ENCODE results near the gene STARD10. TPM values are rescaled to one million over a fixed set of nuclear protein-coding genes. Genes with fewer than 3 reads are reported as not detected.

Gene STARD10
- total RNA-seq, 2 experiments from 2014 or later = 10.5 to 12.9 TPM

DNA sequence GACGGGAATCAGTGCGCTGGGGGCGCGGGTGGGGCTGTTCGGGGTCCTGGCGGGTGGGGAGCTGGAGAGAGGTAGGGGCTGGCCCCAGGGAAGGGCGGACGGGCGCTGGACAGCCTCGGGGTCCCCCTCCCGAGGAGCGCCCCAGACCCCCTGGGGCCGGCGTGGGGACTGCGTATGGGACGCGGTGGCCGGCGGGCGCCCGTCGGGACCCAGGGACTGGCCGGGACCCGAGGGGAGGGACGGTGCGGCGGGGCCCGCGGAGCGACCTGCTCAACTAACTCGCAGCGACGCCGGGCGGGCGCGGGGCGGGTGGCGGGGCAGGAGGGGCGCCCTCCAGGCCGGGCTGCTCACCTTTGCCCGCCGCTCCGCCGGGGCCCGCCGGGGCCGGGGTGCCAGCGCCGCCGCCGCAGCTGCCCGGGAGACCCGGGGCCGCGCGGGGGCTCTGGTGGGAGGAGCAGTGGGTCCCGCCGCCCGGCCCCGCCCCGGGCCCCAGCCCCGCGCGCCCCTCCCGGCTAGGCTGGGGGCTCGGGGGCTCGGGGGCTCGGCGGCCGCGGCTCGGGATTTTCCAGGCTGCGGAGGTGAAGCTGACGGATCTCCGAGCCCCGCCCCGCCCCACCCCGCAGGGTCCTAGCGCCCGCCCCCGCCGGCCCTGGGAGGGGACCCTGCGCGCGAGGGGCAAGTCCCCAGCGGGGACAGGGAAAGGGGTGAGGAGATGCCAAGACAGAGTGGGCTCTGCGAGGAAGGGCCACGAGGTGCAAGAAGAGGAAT lies 12.3 kb downstream of the STARD10 start:
- H3K27ac Mint-ChIP-seq = peak overlapping the region; percentile 45
- Histone ChIP-seq H3K9me3 (ENCODE audit: control insufficient read depth in 1 of 2, insufficient read depth in 1 of 2, low read length in 2 of 2) (no peaks in the 10 kb centered on the region), H3K36me3 (ENCODE audit: insufficient read depth, low read length) (no peaks in the 10 kb centered on the region), H3K27ac (ENCODE audit: low read depth in 1 of 2, low read length in 2 of 2) (peak overlapping the region in 1 of 2 donors; percentile 17), H3K27me3 (ENCODE audit: control insufficient read depth in 1 of 2, insufficient read depth in 2 of 2, low read length in 2 of 2) (no peaks in the 10 kb centered on the region), H3K4me3 (ENCODE audit: low read length) (peak overlapping the region; percentile 55), H3K4me1 (ENCODE audit: insufficient read depth, low read length) (peaks cover 45% of the 10 kb centered on the region)
- no peaks in the 10 kb centered on the region for H3K9me3 Mint-ChIP-seq
- no peaks in the 10 kb centered on the region for H3K36me3 Mint-ChIP-seq (ENCODE audit: low read depth)
- intact Hi-C loops (cut with DNase I, micrococcal nuclease) = loop anchor here in 1 of 2 experiments (1.0 to 2.0 kb wide), 2 partner anchors 27 to 32 kb away; no protein-coding TSS in a partner anchor
- peak; percentile 22 to 87 (median 50) for DNase-seq
- H3K4me3 Mint-ChIP-seq = peak overlapping the region; percentile 90
- TF ChIP-seq, protein P1, sequence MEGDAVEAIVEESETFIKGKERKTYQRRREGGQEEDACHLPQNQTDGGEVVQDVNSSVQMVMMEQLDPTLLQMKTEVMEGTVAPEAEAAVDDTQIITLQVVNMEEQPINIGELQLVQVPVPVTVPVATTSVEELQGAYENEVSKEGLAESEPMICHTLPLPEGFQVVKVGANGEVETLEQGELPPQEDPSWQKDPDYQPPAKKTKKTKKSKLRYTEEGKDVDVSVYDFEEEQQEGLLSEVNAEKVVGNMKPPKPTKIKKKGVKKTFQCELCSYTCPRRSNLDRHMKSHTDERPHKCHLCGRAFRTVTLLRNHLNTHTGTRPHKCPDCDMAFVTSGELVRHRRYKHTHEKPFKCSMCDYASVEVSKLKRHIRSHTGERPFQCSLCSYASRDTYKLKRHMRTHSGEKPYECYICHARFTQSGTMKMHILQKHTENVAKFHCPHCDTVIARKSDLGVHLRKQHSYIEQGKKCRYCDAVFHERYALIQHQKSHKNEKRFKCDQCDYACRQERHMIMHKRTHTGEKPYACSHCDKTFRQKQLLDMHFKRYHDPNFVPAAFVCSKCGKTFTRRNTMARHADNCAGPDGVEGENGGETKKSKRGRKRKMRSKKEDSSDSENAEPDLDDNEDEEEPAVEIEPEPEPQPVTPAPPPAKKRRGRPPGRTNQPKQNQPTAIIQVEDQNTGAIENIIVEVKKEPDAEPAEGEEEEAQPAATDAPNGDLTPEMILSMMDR (IDR thresholded peaks at IDR 0.05) = no peak
- POLR2A ChIA-PET = interaction anchor here (1.1 to 2.0 kb wide), 7 partner anchors 9 to 361 kb away, joined by 3 to 8 read pairs (median 4); partner anchors contain the start of gene FCHSD2
- ATAC-seq (ENCODE audit: poor library complexity) = peak; percentile 81
- H3K4me1 Mint-ChIP-seq (ENCODE audit: low read depth) = peaks cover 24% of the 10 kb centered on the region
- H3K27me3 Mint-ChIP-seq = no peaks in the 10 kb centered on the region
- CTCF ChIA-PET = interaction anchor here (0.8 to 3.1 kb wide), 4 partner anchors 12 to 59 kb away, joined by 3 to 14 read pairs (median 8); partner anchors contain the start of gene STARD10

DNA sequence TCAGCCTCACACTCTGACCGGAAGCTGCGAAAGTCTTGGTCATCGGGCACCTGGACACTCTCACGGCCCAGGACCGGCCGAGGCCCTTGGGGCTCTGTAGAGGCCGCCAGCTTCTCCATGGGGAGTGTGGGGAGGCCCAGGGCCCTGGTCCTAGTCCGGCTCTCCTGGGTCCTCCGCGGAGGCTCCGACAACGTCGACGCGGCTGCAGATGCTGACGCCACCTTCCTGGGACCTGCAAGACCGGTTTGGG lies 12.9 kb downstream of the STARD10 start:
- TF ChIP-seq, protein P1 (IDR thresholded peaks at IDR 0.05) = no peak
- ChIA-PET CTCF (interaction anchor here (1.3 to 3.1 kb wide), 2 partner anchors 56 to 59 kb away, joined by 5 to 14 read pairs; no protein-coding TSS in a partner anchor), POLR2A (interaction anchor here (1.2 to 2.0 kb wide), 3 partner anchors 12 to 362 kb away, joined by 4 to 8 read pairs (median 6); partner anchors contain the start of gene FCHSD2)
- no peak for ATAC-seq (ENCODE audit: poor library complexity)
- H3K27ac ChIP-seq (ENCODE audit: low read depth in 1 of 2, low read length in 2 of 2) = no peak overlapping the region
- no peaks in the 10 kb centered on the region for H3K27me3 ChIP-seq (ENCODE audit: control insufficient read depth in 1 of 2, insufficient read depth in 2 of 2, low read length in 2 of 2)
- H3K36me3 ChIP-seq (ENCODE audit: insufficient read depth, low read length) = no peaks in the 10 kb centered on the region
- Mint-ChIP-seq H3K9me3 (no peaks in the 10 kb centered on the region), H3K36me3 (ENCODE audit: low read depth) (no peaks in the 10 kb centered on the region), H3K27ac (peak overlapping the region; percentile 20), H3K4me3 (peak overlapping the region; percentile 88), H3K27me3 (no peaks in the 10 kb centered on the region), H3K4me1 (ENCODE audit: low read depth) (peaks cover 24% of the 10 kb centered on the region)
- H3K4me3 ChIP-seq (ENCODE audit: low read length) = peak overlapping the region; percentile 49
- peak in 2 of 14 experiments; percentile 3 to 23 for DNase-seq
- H3K9me3 ChIP-seq (ENCODE audit: control insufficient read depth in 1 of 2, insufficient read depth in 1 of 2, low read length in 2 of 2) = no peaks in the 10 kb centered on the region
- intact Hi-C loops (cut with DNase I, micrococcal nuclease) = loop anchor here in 1 of 2 experiments (2.0 kb wide), 1 partner anchor 26 kb away; no protein-coding TSS in a partner anchor
- H3K4me1 ChIP-seq (ENCODE audit: insufficient read depth, low read length) = peaks cover 48% of the 10 kb centered on the region

DNA sequence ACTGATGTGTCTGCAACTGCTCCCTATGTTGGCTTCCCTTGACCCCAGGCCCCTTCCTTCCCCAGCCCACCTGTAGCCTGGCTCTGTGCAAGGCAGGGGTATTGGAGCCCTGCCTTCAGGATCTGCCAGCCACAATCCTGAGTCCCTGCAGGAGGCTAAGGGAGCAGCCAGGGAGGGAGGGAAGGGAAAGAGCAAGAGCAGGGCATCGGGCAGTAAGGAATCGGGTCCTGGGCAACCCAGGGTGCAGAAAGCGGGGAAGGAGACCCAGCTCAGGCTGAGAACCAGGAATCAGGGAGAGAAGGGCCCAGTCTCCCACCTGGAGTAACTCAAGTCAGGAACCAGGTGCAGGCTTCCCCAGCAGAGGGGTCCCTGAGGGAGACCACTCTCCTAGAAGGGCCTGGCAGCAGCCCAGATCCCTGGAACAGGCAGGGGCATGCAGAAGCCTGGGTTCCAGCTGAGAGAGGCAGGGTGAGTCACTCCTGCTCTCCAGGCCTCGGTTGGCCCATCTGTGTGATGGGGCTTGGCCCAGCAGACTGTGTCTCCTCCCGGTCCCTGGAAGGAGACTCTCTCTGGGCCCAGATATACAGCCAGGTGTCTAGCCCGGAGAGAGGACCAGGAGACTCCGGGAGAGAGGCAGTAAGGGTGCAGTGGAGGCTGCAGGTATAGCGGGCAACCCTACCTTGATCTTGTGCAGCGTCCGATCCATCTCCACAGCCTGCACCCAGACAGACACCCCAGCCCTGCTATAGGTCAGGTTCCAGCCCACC lies 13.4 kb downstream of the STARD10 start:
- peak overlapping the region; percentile 49 for H3K4me3 ChIP-seq (ENCODE audit: low read length)
- no peaks in the 10 kb centered on the region for H3K27me3 Mint-ChIP-seq
- ChIA-PET POLR2A (interaction anchor here (1.2 to 2.0 kb wide), 2 partner anchors 12 to 55 kb away, joined by 4 to 8 read pairs; no protein-coding TSS in a partner anchor), CTCF (interaction anchor here (1.3 to 3.1 kb wide), 2 partner anchors 55 to 58 kb away, joined by 5 to 14 read pairs; no protein-coding TSS in a partner anchor)
- H3K4me1 ChIP-seq (ENCODE audit: insufficient read depth, low read length) = peaks cover 48% of the 10 kb centered on the region
- DNase-seq = no peak
- H3K27ac ChIP-seq (ENCODE audit: low read depth in 1 of 2, low read length in 2 of 2) = no peak overlapping the region
- H3K36me3 ChIP-seq (ENCODE audit: insufficient read depth, low read length) = no peaks in the 10 kb centered on the region
- ATAC-seq (ENCODE audit: poor library complexity) = no peak
- H3K4me1 Mint-ChIP-seq (ENCODE audit: low read depth) = peaks cover 24% of the 10 kb centered on the region
- peak overlapping the region; percentile 20 for H3K27ac Mint-ChIP-seq
- peak overlapping the region; percentile 88 for H3K4me3 Mint-ChIP-seq
- no peaks in the 10 kb centered on the region for H3K9me3 ChIP-seq (ENCODE audit: control insufficient read depth in 1 of 2, insufficient read depth in 1 of 2, low read length in 2 of 2)
- H3K9me3 Mint-ChIP-seq = no peaks in the 10 kb centered on the region
- TF ChIP-seq, protein P1 (IDR thresholded peaks at IDR 0.05) = no peak
- no peaks in the 10 kb centered on the region for H3K36me3 Mint-ChIP-seq (ENCODE audit: low read depth)
- no peaks in the 10 kb centered on the region for H3K27me3 ChIP-seq (ENCODE audit: control insufficient read depth in 1 of 2, insufficient read depth in 2 of 2, low read length in 2 of 2)
- intact Hi-C loops (cut with DNase I, micrococcal nuclease) = loop anchor here in 1 of 2 experiments (2.0 kb wide), 1 partner anchor 26 kb away; no protein-coding TSS in a partner anchor

Measured in CD4-positive, alpha-beta T cell (primary cell).